DOHH2 (cell line): ENCODE results near the gene FN3KRP.

Source experiments
- CTCF ChIP-seq: fragments of 200-600 bp; sonication (generic); IDR thresholded peaks from one replicate; pipeline ENCODE4 v1.5.1; 2014; ENCODE audit warnings: antibody characterized with exemption, mild to moderate bottlenecking, low read depth, low read length; ENCODE audit not compliant: poor library complexity, severe bottlenecking
- EZH2phosphoT487 ChIP-seq: fragments of 200-600 bp; sonication (generic); IDR thresholded peaks from 2 replicates; pipeline ENCODE4 v1.6.1; 2017; ENCODE audit warnings: borderline replicate concordance, mild to moderate bottlenecking, antibody characterized with exemption, low read length, moderate library complexity, mixed read lengths

GRCh38 chr17:82769041-82769440, 52.5 kb downstream of the FN3KRP start:
- no peak for TF ChIP-seq CTCF
- TF ChIP-seq EZH2phosphoT487: no peak
